GM21717 (cell line): ENCODE data around the gene NRROS.

Source experiments
- ATAC-seq: cut with Tn5 transposase; IDR thresholded peaks from one replicate; pipeline ENCODE4 v1.9.1; 2021; ENCODE audit warnings: mild to moderate bottlenecking, moderate library complexity; ENCODE audit not compliant: unreplicated experiment

Gene NRROS

GRCh38 chr3:196677353-196677752 is 37.9 kb downstream of the NRROS start:
- no peak for ATAC-seq

GRCh38 chr3:196677931-196678330 is 38.4 kb downstream of the NRROS start:
- ATAC-seq: no peak

- no peak for ATAC-seq
These were observed 45.3 kb downstream of the NRROS start for GRCh38 chr3:196684548-196685407.

- ATAC-seq: no peak
These were observed 46.9 kb downstream of the NRROS start for GRCh38 chr3:196686436-196686835.

- no peak for ATAC-seq
These were observed 48.9 kb downstream of the NRROS start for GRCh38 chr3:196688349-196688748.

GRCh38 chr3:196689941-196690660 is 50.6 kb downstream of the NRROS start:
- no peak for ATAC-seq

GRCh38 chr3:196691386-196691785 is 51.9 kb downstream of the NRROS start:
- no peak for ATAC-seq

GRCh38 chr3:196694202-196694638 is 54.7 kb downstream of the NRROS start:
- ATAC-seq: no peak

- ATAC-seq: no peak
These were observed 55.7 kb downstream of the NRROS start for GRCh38 chr3:196694941-196695848.

GRCh38 chr3:196695849-196696226 is 56.3 kb downstream of the NRROS start:
- no peak for ATAC-seq

GRCh38 chr3:196697270-196697669 is 57.8 kb downstream of the NRROS start:
- ATAC-seq: no peak

GRCh38 chr3:196699749-196700148 is 60.3 kb downstream of the NRROS start:
- no peak for ATAC-seq

GRCh38 chr3:196700801-196701200 is 61.3 kb downstream of the NRROS start:
- ATAC-seq: no peak

GRCh38 chr3:196706327-196706726 is 66.8 kb downstream of the NRROS start:
- no peak for ATAC-seq

- ATAC-seq: no peak
These were observed 67.2 kb downstream of the NRROS start for GRCh38 chr3:196706731-196707130.

- no peak for ATAC-seq
These were observed 68.1 kb downstream of the NRROS start for GRCh38 chr3:196707566-196707965.

- no peak for ATAC-seq
These were observed 69.0 kb downstream of the NRROS start for GRCh38 chr3:196708467-196708866.
